GM18499 (cell line): ENCODE results near the gene THAP8.
"Not testable (repeated sequence)": the region's sequence is repeated elsewhere in the genome, so short reads cannot be mapped to it uniquely, and the experiment has no call there.

Experiments used
- ATAC-seq: cut with Tn5 transposase; IDR thresholded peaks from one replicate; pipeline ENCODE4 v1.9.1; 2021; ENCODE audit warnings: moderate number of reproducible peaks; ENCODE audit not compliant: insufficient read depth, unreplicated experiment

The THAP8 gene

GRCh38 chr19:36072081-36072480 lies 18.0 kb upstream of the THAP8 start:
- ATAC-seq = no peak

DNA sequence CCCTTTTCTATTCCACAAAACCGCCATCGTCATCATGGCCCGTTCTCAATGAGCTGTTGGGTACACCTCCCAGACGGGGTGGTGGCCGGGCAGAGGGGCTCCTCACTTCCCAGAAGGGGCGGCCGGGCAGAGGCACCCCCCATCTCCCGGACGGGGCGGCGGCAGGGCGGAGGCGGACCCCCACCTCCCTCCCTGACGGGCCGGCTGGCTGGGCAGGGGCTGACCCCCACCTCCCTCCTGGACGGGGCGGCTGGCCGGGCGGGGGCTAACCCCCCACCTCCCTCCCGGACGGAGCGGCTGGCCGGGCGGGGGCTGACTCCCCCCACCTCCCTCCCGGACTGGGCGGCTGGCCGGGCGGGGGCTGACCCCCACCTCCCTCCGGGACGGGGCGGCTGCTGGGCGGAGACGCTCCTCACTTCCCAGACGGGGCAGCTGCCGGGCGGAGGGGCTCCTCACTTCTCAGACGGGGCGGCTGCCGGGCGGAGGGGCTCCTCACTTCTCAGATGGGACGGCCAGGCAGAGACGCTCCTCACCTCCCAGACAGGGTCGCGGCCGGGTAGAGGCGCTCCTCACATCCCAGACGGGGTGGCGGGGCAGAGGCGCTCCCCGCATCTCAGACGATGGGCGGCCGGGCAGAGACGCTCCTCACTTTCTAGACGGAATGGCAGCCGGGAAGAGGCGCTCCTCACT lies 14.9 kb upstream of the THAP8 start:
- not testable (repeated sequence) for ATAC-seq

- no peak for ATAC-seq
These were observed 13.6 kb upstream of the THAP8 start for GRCh38 chr19:36067681-36068080.

GRCh38 chr19:36064826-36065225 lies 10.7 kb upstream of the THAP8 start:
- ATAC-seq = no peak

- ATAC-seq = no peak
These were observed 7.3 kb upstream of the THAP8 start for GRCh38 chr19:36061367-36061766.

- ATAC-seq = no peak
These were observed 6.3 kb upstream of the THAP8 start for GRCh38 chr19:36060430-36060829.

DNA sequence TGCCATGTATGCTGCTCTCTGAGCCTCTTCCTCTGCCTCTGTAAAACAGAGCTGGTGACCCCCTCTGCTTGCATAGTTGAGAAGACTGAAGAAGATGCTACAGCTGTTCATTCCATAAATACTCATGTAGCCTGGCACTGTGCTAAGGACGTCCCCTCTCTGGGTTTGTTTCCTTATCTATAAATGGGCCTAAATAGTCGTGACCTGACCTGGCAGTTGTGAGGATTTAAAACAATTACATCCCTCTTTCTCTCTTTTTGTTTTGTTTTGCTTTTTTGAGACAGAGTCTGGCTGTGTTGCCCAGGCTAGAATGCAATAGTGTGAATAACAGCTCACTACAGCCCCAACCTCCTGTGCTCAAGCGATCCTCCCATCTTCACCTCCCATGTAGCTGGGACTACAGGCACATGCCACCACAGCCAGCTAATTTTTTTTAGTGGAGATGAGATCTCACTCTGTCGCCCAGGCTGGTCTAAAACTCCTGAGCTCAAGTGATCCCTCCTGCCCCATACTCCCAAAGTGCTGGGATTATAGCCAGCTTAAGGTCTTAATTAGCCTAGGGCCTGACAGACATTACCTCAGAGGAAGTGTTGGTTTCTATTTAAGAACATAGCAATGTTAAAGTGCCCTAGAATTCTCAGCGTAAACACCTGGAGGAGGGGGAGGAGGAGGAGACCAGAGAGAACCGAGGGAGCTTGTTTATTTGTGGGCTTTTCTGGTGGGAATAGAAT lies 5.3 kb upstream of the THAP8 start:
- ATAC-seq = no peak

DNA sequence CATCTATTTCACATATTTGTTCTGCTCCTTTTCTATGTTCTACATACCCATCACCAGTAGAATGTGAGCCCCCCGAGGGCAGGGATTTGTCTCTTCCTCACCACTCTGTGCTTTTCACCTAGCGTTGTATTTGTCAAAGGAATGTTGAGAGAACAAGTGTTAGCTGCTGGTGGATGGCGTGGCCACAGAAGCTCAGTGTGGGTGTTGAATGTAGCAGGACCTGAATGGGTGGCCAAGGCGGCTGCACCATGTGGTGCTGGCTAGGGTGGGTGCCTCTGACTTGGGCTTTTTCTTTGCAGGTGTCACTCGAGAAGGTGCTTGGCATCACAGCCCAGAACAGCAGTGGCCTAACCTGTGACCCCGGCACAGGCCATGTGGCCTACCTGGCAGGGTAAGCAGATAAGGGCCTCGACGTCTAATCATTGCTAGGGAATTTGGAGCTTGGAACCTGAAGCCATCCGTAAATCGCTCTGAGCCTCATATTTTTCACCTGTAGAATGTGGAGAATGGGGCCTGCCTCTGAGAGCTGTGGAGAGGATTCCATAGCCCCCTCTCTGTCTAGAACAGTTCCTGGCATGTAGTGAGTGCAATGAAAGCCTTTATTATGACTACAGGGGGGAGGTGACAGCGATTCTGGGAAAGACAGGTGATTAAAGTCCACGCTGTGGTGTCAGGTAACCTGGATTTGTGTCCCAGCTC lies 4.5 kb upstream of the THAP8 start:
- no peak for ATAC-seq

DNA sequence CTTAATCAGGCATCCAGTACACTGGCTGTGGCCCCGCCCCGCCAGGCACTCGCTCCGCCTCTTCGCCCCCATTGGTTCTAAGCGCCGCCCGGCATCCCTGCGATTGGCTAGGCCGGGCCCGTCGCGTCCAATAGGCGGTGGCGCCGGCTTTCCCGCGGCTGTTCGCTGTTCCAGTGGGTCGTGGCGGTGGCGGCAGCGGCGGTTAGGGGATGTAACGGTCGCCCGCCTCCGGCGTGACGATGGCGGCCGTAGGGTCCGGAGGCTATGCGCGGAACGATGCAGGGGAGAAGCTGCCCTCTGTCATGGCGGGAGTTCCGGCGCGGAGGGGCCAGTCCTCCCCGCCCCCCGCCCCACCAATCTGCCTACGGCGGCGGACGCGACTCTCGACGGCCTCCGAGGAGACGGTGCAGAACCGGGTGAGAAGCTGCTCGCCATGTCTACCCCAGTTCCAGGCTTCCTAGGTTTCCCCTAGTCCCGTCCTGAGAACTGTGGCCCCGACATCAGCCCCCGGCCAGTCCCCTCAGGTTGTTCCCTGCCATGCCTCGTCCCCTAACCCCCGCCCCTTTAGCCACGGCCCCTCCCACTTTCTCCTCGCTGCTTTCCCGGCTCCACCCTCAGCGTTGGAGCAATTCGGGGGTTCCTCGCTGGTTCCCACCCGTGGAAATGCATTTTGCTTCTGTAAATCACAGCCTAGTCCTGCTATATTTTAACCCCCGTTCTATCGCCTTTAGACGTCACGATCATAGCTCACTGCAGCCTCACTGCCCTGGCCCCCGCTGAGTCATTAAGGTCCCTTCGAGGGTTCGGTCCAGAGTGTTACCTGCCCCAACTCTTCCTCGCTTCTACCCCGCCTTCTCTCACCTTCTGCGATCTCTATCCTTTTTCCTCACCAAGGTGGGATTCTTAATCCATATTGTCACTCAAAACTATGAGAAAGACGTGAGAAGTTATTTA lies 925 bp upstream of the THAP8 start, which contains the start of gene WDR62:
Gene WDR62, plus strand, starts transcription at position 165 of the 954 bp plus-strand sequence. Its CDS starts 75 bp downstream, at position 240.
- peak; percentile 49 for ATAC-seq

GRCh38 chr19:36051637-36052036 lies 2.4 kb downstream of the THAP8 start:
- ATAC-seq = no peak

DNA sequence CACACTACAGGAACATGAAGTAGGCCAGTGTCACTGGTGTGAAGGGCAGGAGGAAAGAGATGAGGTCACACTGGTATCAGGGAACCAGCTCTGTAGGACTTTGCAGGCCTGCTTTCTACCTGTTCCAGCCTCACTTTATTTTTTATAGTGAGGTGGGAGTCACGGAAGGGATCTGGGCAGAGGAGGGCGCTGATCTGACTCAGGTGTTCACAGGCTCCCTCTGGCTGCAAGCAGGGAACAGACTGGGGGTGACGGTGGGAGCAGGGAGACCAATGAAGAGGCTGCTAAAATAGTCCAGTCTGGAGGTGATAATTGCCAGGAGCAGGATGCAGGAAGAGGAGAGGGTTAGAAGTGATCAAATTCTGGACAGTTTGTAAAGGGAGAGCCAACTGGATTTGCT lies 2.8 kb downstream of the THAP8 start:
- no peak for ATAC-seq

- no peak for ATAC-seq
These were observed 4.9 kb downstream of the THAP8 start for GRCh38 chr19:36049080-36049698.

- ATAC-seq = no peak
These were observed 6.2 kb downstream of the THAP8 start for GRCh38 chr19:36047835-36048234.

- ATAC-seq = no peak
These were observed 7.5 kb downstream of the THAP8 start for GRCh38 chr19:36046443-36047050.

GRCh38 chr19:36043952-36044351 lies 10.1 kb downstream of the THAP8 start:
- ATAC-seq = no peak

DNA sequence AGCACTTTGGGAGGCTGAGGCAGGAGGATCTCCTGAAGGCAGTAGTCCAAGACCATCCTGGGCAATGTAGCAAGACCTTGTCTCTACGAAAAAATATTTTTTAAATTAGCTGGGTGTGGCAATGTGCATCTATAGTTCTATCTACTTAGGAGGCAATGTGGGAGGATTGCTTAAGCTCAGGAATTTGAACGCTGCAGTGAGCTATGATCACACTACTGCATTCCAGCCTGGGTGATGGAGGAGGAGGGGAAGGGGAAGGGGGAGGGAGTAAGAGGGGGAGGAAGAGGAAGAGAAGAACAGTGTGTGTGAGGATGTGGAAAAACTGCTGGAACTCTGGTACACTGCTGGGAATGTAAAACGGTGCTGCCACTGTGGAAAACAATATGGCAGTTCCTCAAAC lies 12.3 kb downstream of the THAP8 start:
- no peak for ATAC-seq

DNA sequence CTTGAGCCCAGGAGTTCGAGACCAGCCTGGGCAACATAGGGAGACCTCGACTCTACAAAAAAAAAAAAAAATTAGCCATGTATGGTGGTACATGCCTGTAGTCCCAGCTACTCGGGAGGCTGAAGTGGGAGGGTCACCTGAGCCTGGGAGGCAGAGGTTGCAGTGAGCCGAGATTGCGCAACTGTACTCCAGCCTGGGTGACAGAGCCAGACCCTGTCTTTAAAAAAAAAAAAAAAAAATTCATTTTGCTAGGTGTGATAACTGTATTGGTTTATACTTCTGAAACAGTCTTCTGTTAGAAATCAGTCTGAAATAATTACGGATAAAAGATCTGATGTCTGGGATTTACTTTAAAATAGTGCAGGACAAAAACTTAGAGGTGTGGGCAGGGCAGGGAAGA lies 13.0 kb downstream of the THAP8 start:
- not testable (repeated sequence) for ATAC-seq

GRCh38 chr19:36040495-36040894 lies 13.6 kb downstream of the THAP8 start:
- ATAC-seq = no peak
